Endodermal cell (in vitro differentiated cells): Measurements from ENCODE around the gene LIMK2. TPM values are rescaled to one million over a fixed set of nuclear protein-coding genes. Genes with fewer than 3 reads are reported as not detected.
A peak's percentile ranks its signal among the peaks of the same experiment; 100 is the strongest.

Experiments used
- DNase-seq: peaks from one replicate; pipeline ENCODE4 v3.0.0-alpha.2; 2017
- H3K27ac ChIP-seq: 2 replicates; pipeline ENCODE4 v1.5.1; 2013; ENCODE audit warnings: mild to moderate bottlenecking, low read depth, low read length, moderate library complexity
- H3K27me3 ChIP-seq: 2 replicates; pipeline ENCODE4 v1.6.1; 2013; ENCODE audit warnings: mild to moderate bottlenecking, low read length, moderate library complexity; ENCODE audit not compliant: insufficient read depth, control insufficient read depth, poor library complexity, severe bottlenecking
- H3K36me3 ChIP-seq: 2 replicates; pipeline ENCODE4 v1.7.0; 2013; ENCODE audit warnings: mild to moderate bottlenecking, low read length, moderate library complexity; ENCODE audit not compliant: control insufficient read depth, insufficient read depth
- H3K4me1 ChIP-seq: one replicate; pipeline ENCODE4 v1.7.0; 2013; ENCODE audit warnings: low read length; ENCODE audit not compliant: control insufficient read depth, insufficient read depth
- H3K4me3 ChIP-seq: 2 replicates; pipeline ENCODE4 v1.5.1; 2013; ENCODE audit warnings: mild to moderate bottlenecking, low read length, moderate library complexity
- H3K9ac ChIP-seq: 2 replicates; pipeline ENCODE4 v1.6.1; 2013; ENCODE audit warnings: mild to moderate bottlenecking, low read length, moderate library complexity; ENCODE audit not compliant: poor library complexity, severe bottlenecking; ENCODE audit errors: extremely low read depth
- H3K9me3 ChIP-seq: 2 replicates; pipeline ENCODE4 v1.6.1; 2013; ENCODE audit warnings: mild to moderate bottlenecking, low read length, moderate library complexity; ENCODE audit not compliant: control insufficient read depth
- H3K27ac Mint-ChIP-seq: 2 replicates; pipeline ENCODE4 v1.8.0; 2020; ENCODE audit warnings: mixed read lengths
- H3K27me3 Mint-ChIP-seq: 2 replicates; pipeline ENCODE4 v1.8.0; 2021; ENCODE audit warnings: mild to moderate bottlenecking, mixed read lengths; ENCODE audit not compliant: insufficient read depth
- H3K36me3 Mint-ChIP-seq: 2 replicates; pipeline ENCODE4 v1.8.0; 2020; ENCODE audit warnings: low read depth, mixed read lengths
- H3K4me1 Mint-ChIP-seq: 2 replicates; pipeline ENCODE4 v1.8.0; 2020; ENCODE audit warnings: mixed read lengths
- H3K4me3 Mint-ChIP-seq: 2 replicates; pipeline ENCODE4 v1.8.0; 2020; ENCODE audit warnings: mild to moderate bottlenecking, moderate library complexity, mixed read lengths
- H3K9me3 Mint-ChIP-seq: 2 replicates; pipeline ENCODE4 v1.8.0; 2020; ENCODE audit warnings: mild to moderate bottlenecking, mixed read lengths
- CTCF ChIP-seq: fragments of 200-600 bp; sonication (generic); conservative IDR thresholded peaks from 2 replicates; pipeline ENCODE4 v1.5.0; 2021; ENCODE audit warnings: antibody characterized with exemption, mild to moderate bottlenecking
- WGBS, 2 experiments: methylation state at CpG; one replicate each; pipeline versions ENCODE4 v1.1.5 to v1.1.7; 2013; ENCODE audit warnings: missing lambda C conversion rate in 2 of 2, mixed read lengths in 1 of 2; ENCODE audit not compliant: insufficient coverage in 1 of 2, insufficient read length in 1 of 2; 5-methylcytosine and 5-hydroxymethylcytosine counted together
- total RNA-seq, 2 donors: library from RNA; stranded (reverse); fragmentation: NEBNext Ultra II Directional in 1 of 2; extraction: Animal tissue kit (Norgen Biotek cat#: 25700) in 1 of 2; gene quantifications; 2 replicates in 1 of 2; 3 replicates in 1 of 2; pipeline ENCODE4 v1.2.1, GENCODE V29; 2021

LIMK2 gene
- total RNA-seq, 2 donors from 2014 or later = 41.4 to 42.2 TPM

DNA sequence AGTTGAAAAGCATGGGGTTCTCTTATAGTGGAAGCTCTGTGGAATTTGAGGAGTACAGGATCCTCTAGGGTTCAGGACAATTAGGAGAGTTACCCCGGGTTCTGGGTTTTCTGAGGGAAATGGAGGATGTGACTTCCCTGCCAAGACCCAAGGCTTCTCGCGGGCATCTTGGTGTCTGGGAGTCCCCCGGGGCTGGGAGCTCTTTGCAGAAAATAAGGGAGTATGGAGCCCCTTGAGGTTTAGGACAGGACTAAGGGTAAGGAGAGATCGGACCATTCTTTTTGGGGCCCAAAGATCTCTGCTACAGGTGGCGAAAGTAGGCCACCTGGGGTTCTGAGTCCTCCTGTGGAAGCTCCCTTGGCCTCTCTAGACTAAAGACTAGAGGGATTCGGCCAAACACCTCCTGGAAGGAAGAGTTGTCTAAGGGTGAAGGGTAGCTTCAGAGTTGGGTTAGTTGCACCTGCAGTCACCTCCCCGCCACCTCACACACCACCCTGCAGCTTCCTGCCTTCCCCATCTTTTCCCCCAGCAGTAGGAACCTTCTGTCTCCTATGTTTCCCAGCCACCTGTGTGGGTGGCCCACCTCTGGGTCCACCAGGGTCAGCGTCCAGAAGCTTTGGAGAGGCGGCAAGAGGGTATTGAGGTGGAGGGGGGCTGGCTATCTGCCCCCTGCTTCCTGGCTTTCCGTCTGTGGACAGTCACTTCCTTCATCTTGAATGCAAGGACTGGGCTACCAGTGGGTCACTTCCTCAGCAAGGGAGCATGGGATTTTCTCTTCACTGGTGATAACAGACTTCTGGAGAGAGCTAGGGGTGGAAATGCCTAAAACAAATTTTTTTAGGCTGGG is 908 bp downstream of the LIMK2 start:
- Mint-ChIP-seq H3K4me1 (peaks cover 10% of the 10 kb centered on the region), H3K36me3 (peaks cover 6% of the 10 kb centered on the region), H3K27ac (peak overlapping the region; percentile 90), H3K4me3 (peak overlapping the region; percentile 88), H3K27me3 (no peaks in the 10 kb centered on the region), H3K9me3 (no peaks in the 10 kb centered on the region)
- Histone ChIP-seq H3K4me1 (no peaks in the 10 kb centered on the region), H3K27me3 (no peaks in the 10 kb centered on the region), H3K36me3 (no peaks in the 10 kb centered on the region), H3K9ac (peak overlapping the region; percentile 73), H3K9me3 (no peaks in the 10 kb centered on the region), H3K4me3 (peak overlapping the region; percentile 91), H3K27ac (no peak overlapping the region)
- 41 to 45% methylated on average over 6 to 11 of the region's 11 CpGs for WGBS, 2 experiments
- no peak for TF ChIP-seq CTCF
- peak; percentile 61 for DNase-seq

DNA sequence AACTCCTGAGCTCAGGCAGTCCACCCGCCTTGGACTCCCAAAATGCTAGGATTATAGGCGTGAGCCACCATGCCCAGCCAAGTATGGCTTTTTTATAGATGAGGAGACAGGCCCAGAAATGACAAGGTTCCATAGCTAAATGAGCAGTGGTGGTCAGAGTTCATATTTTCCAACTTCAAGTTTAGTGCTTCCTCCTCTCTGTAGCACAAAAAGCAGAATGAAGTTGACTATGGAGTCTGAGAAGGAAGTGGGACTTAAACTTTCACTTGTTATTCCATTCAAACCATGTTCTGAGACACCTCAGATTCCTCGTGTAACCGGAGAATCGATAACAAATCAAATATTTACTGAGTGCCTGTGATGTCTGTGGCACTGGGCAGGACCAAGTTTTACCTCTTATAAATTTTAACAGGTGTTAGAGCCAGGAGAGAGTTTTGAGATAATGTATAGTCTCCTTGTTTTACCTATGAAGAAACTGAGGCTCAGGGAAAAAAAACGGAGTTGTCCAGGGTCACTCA is 3.0 kb downstream of the LIMK2 start:
- no peak overlapping the region for H3K4me3 Mint-ChIP-seq
- no peaks in the 10 kb centered on the region for H3K4me1 ChIP-seq
- 93 to 96% methylated on average over 4 to 6 of the region's 6 CpGs for WGBS, 2 experiments
- H3K36me3 ChIP-seq = no peaks in the 10 kb centered on the region
- no peak for DNase-seq
- peaks cover 12% of the 10 kb centered on the region for H3K4me1 Mint-ChIP-seq
- H3K36me3 Mint-ChIP-seq = no peaks in the 10 kb centered on the region
- H3K9me3 Mint-ChIP-seq = no peaks in the 10 kb centered on the region
- H3K27ac Mint-ChIP-seq = no peak overlapping the region
- no peak overlapping the region for H3K4me3 ChIP-seq
- no peak for TF ChIP-seq CTCF
- no peaks in the 10 kb centered on the region for H3K27me3 ChIP-seq
- H3K27me3 Mint-ChIP-seq = no peaks in the 10 kb centered on the region
- H3K9me3 ChIP-seq = no peaks in the 10 kb centered on the region
- H3K9ac ChIP-seq = no peak overlapping the region
- H3K27ac ChIP-seq = no peak overlapping the region

- H3K36me3 ChIP-seq = no peaks in the 10 kb centered on the region
- Mint-ChIP-seq H3K4me3 (no peak overlapping the region), H3K9me3 (no peaks in the 10 kb centered on the region), H3K36me3 (peaks cover 3% of the 10 kb centered on the region), H3K4me1 (peaks cover 4% of the 10 kb centered on the region), H3K27ac (peak overlapping the region; percentile 38), H3K27me3 (no peaks in the 10 kb centered on the region)
- no peaks in the 10 kb centered on the region for H3K9me3 ChIP-seq
- TF ChIP-seq CTCF = no peak
- H3K9ac ChIP-seq = no peak overlapping the region
- WGBS, 2 experiments = 84 to 93% methylated on average over 2 to 4 of the region's 4 CpGs
- DNase-seq = no peak
- H3K27ac ChIP-seq = no peak overlapping the region
- no peaks in the 10 kb centered on the region for H3K27me3 ChIP-seq
- no peaks in the 10 kb centered on the region for H3K4me1 ChIP-seq
- no peak overlapping the region for H3K4me3 ChIP-seq
Measured at GRCh38 chr22:31218565-31219262, 6.6 kb downstream of the LIMK2 start.
